Measurements from ENCODE around the gene TRIP10. TPM values are rescaled to one million over a fixed set of nuclear protein-coding genes. Genes with fewer than 3 reads are reported as not detected.

Gene TRIP10
- total and polyA plus RNA-seq, 8 donors: 30.1 to 111 (median 66.8) TPM

GRCh38 chr19:6716610-6716970 lies 22.9 kb upstream of the TRIP10 start:
- Histone ChIP-seq H3K4me3 (no peak overlapping the region), H3K27me3 (peaks cover 0 to 42% (median 0%) of the 10 kb centered on the region in 3 donors), H3K36me3 (no peaks in the 10 kb centered on the region), H3K27ac (no peak overlapping the region), H3K4me1 (peaks cover 0 to 11% (median 4%) of the 10 kb centered on the region in 4 donors), H3K9me3 (no peaks in the 10 kb centered on the region)
- intact Hi-C loops (cut with DNase I; ENCODE audit: low total_unique reads): no loop called here
- no peak for DNase-seq
- WGBS, 5 donors: 59 to 69% (median 62%) methylated on average over 6 of the region's 6 CpGs
- no peak for TF ChIP-seq EP300 (IDR thresholded peaks at IDR 0.05)
- no peak for TF ChIP-seq CTCF (IDR thresholded peaks at IDR 0.05)
- no peak for TF ChIP-seq POLR2AphosphoS5 (IDR thresholded peaks at IDR 0.05)
- no peak for TF ChIP-seq POLR2A (IDR thresholded peaks at IDR 0.05)

GRCh38 chr19:6717036-6717435 lies 22.4 kb upstream of the TRIP10 start:
- no peak for DNase-seq
- Histone ChIP-seq H3K36me3 (no peaks in the 10 kb centered on the region), H3K27ac (no peak overlapping the region), H3K4me1 (peaks cover 0 to 16% (median 4%) of the 10 kb centered on the region in 4 donors), H3K27me3 (peaks cover 0 to 37% (median 0%) of the 10 kb centered on the region in 3 donors), H3K4me3 (no peak overlapping the region), H3K9me3 (no peaks in the 10 kb centered on the region)
- WGBS, 5 donors: 72 to 76% (median 73%) methylated on average over 10 of the region's 10 CpGs
- intact Hi-C loops (cut with DNase I; ENCODE audit: low total_unique reads): no loop called here
- TF ChIP-seq EP300 (IDR thresholded peaks at IDR 0.05) (no peak), CTCF (IDR thresholded peaks at IDR 0.05) (no peak), POLR2AphosphoS5 (IDR thresholded peaks at IDR 0.05) (no peak), POLR2A (IDR thresholded peaks at IDR 0.05) (no peak)

GRCh38 chr19:6717441-6717971 lies 22.0 kb upstream of the TRIP10 start:
- H3K4me3 ChIP-seq: no peak overlapping the region
- H3K9me3 ChIP-seq: no peaks in the 10 kb centered on the region
- H3K27me3 ChIP-seq: peaks cover 0 to 33% (median 0%) of the 10 kb centered on the region in 3 donors
- intact Hi-C loops (cut with DNase I; ENCODE audit: low total_unique reads): no loop called here
- TF ChIP-seq POLR2A (IDR thresholded peaks at IDR 0.05): no peak
- TF ChIP-seq EP300 (IDR thresholded peaks at IDR 0.05): no peak
- no peak for TF ChIP-seq POLR2AphosphoS5 (IDR thresholded peaks at IDR 0.05)
- TF ChIP-seq CTCF (IDR thresholded peaks at IDR 0.05): no peak
- H3K27ac ChIP-seq: no peak overlapping the region
- DNase-seq: no peak
- no peaks in the 10 kb centered on the region for H3K36me3 ChIP-seq
- H3K4me1 ChIP-seq: peaks cover 0 to 20% (median 5%) of the 10 kb centered on the region in 4 donors
- 71 to 85% (median 80%) methylated on average over 4 of the region's 4 CpGs for WGBS, 5 donors

- Histone ChIP-seq H3K36me3 (no peaks in the 10 kb centered on the region), H3K27ac (no peak overlapping the region), H3K4me3 (peak overlapping the region in 1 of 4 donors; percentile 38), H3K27me3 (peaks cover 0 to 28% (median 0%) of the 10 kb centered on the region in 3 donors), H3K9me3 (no peaks in the 10 kb centered on the region), H3K4me1 (peaks cover 0 to 27% (median 11%) of the 10 kb centered on the region in 4 donors)
- TF ChIP-seq EP300 (IDR thresholded peaks at IDR 0.05) (no peak), CTCF (IDR thresholded peaks at IDR 0.05) (no peak), POLR2AphosphoS5 (IDR thresholded peaks at IDR 0.05) (no peak), POLR2A (IDR thresholded peaks at IDR 0.05) (no peak)
- no peak for DNase-seq
- intact Hi-C loops (cut with DNase I; ENCODE audit: low total_unique reads): no loop called here
- 67 to 78% (median 71%) methylated on average over 18 to 23 of the region's 23 CpGs for WGBS, 5 donors
Observed at GRCh38 chr19:6718111-6718740, 21.3 kb upstream of the TRIP10 start.
